HEK293 (cell line): ENCODE results near the gene NCOR2.
A peak's percentile ranks its signal among the peaks of the same experiment; 100 is the strongest.

Experiments used
- FEZF1 ChIP-seq: fragments of 450-650 bp; formaldehyde crosslinking; IDR thresholded peaks from 2 replicates; pipeline ENCODE4 v1.5.1; 2016; ENCODE audit warnings: missing biosample characterization, missing genetic modification characterization
- REPIN1 ChIP-seq: fragments of 450-650 bp; formaldehyde crosslinking; IDR thresholded peaks from 2 replicates; pipeline ENCODE4 v1.5.1; 2017; ENCODE audit warnings: missing biosample characterization, missing genetic modification characterization, low read depth
- TRIM28 ChIP-seq: IDR thresholded peaks from 2 replicates; pipeline ENCODE4 v1.6.1; 2011; ENCODE audit warnings: low read length, control low read depth, borderline replicate concordance
- ZBTB17 ChIP-seq: fragments of 450-650 bp; formaldehyde crosslinking; IDR thresholded peaks from 2 replicates; pipeline ENCODE4 v1.5.1; 2016; ENCODE audit warnings: missing biosample characterization, missing genetic modification characterization
- ZBTB8A ChIP-seq: fragments of 450-650 bp; formaldehyde crosslinking; IDR thresholded peaks from 2 replicates; pipeline ENCODE4 v1.5.1; 2016; ENCODE audit warnings: missing biosample characterization, missing genetic modification characterization
- ZFP69B ChIP-seq: fragments of 450-650 bp; formaldehyde crosslinking; IDR thresholded peaks from 2 replicates; pipeline ENCODE4 v1.5.1; 2016; ENCODE audit warnings: missing biosample characterization, missing genetic modification characterization
- ZIC2 ChIP-seq: fragments of 450-650 bp; formaldehyde crosslinking; IDR thresholded peaks from 2 replicates; pipeline ENCODE4 v1.5.1; 2016; ENCODE audit warnings: missing biosample characterization, missing genetic modification characterization
- ZNF114 ChIP-seq: fragments of 450-650 bp; formaldehyde crosslinking; IDR thresholded peaks from 2 replicates; pipeline ENCODE4 v1.5.0; 2017; ENCODE audit warnings: missing biosample characterization, missing genetic modification characterization
- ZNF157 ChIP-seq: fragments of 450-650 bp; formaldehyde crosslinking; IDR thresholded peaks from 2 replicates; pipeline ENCODE4 v1.5.1; 2016; ENCODE audit warnings: missing biosample characterization, missing genetic modification characterization
- ZNF18 ChIP-seq: fragments of 450-650 bp; formaldehyde crosslinking; IDR thresholded peaks from 2 replicates; pipeline ENCODE4 v1.5.1; 2016; ENCODE audit warnings: missing biosample characterization, missing genetic modification characterization
- ZNF324 ChIP-seq: fragments of 450-650 bp; formaldehyde crosslinking; IDR thresholded peaks from 2 replicates; pipeline ENCODE4 v1.5.1; 2016; ENCODE audit warnings: missing biosample characterization, missing genetic modification characterization
- ZNF398 ChIP-seq: fragments of 450-650 bp; formaldehyde crosslinking; IDR thresholded peaks from 2 replicates; pipeline ENCODE4 v1.5.1; 2017; ENCODE audit warnings: missing biosample characterization, missing genetic modification characterization
- ZNF423 ChIP-seq: fragments of 450-650 bp; formaldehyde crosslinking; IDR thresholded peaks from 2 replicates; pipeline ENCODE4 v1.5.1; 2016; ENCODE audit warnings: missing biosample characterization, missing genetic modification characterization
- ZNF510 ChIP-seq: fragments of 450-650 bp; formaldehyde crosslinking; IDR thresholded peaks from 2 replicates; pipeline ENCODE4 v1.5.1; 2018; ENCODE audit warnings: mild to moderate bottlenecking, missing genetic modification characterization, missing biosample characterization; ENCODE audit not compliant: insufficient replicate concordance
- ZNF561 ChIP-seq: fragments of 450-650 bp; IDR thresholded peaks from 2 replicates; pipeline ENCODE4 v1.5.1; 2018; ENCODE audit warnings: missing biosample characterization, missing genetic modification characterization, borderline replicate concordance
- ZNF660 ChIP-seq: fragments of 450-650 bp; IDR thresholded peaks from 2 replicates; pipeline ENCODE4 v1.5.1; 2018; ENCODE audit warnings: missing biosample characterization, mild to moderate bottlenecking, missing genetic modification characterization
- ZNF664 ChIP-seq: fragments of 450-650 bp; formaldehyde crosslinking; IDR thresholded peaks from 2 replicates; pipeline ENCODE4 v1.5.1; 2016; ENCODE audit warnings: missing biosample characterization, missing genetic modification characterization
- ZNF747 ChIP-seq: fragments of 450-650 bp; formaldehyde crosslinking; IDR thresholded peaks from 2 replicates; pipeline ENCODE4 v1.5.1; 2016; ENCODE audit warnings: missing biosample characterization, missing genetic modification characterization
- ZXDB ChIP-seq: fragments of 450-650 bp; formaldehyde crosslinking; IDR thresholded peaks from 2 replicates; pipeline ENCODE4 v1.5.1; 2016; ENCODE audit warnings: missing biosample characterization, missing genetic modification characterization
- TF ChIP-seq, protein P1 (sequence below): fragments of 450-650 bp; formaldehyde crosslinking; IDR thresholded peaks from 2 replicates; pipeline ENCODE4 v1.5.1; 2017; ENCODE audit warnings: missing biosample characterization, missing genetic modification characterization
- TF ChIP-seq, protein P2 (sequence below): fragments of 450-650 bp; formaldehyde crosslinking; optimal IDR thresholded peaks from 2 replicates; pipeline ENCODE3; 2016; ENCODE audit warnings: missing biosample characterization, mild to moderate bottlenecking, missing genetic modification characterization
- TF ChIP-seq, protein P3 (sequence below): fragments of 450-650 bp; formaldehyde crosslinking; IDR thresholded peaks from 2 replicates; pipeline ENCODE4 v1.5.1; 2017; ENCODE audit warnings: missing biosample characterization, missing genetic modification characterization
- TF ChIP-seq, protein P4 (sequence below): fragments of 450-650 bp; formaldehyde crosslinking; IDR thresholded peaks from 2 replicates; pipeline ENCODE4 v1.5.1; 2016; ENCODE audit warnings: missing biosample characterization, missing genetic modification characterization
- TF ChIP-seq, protein P5 (sequence below): fragments of 450-650 bp; formaldehyde crosslinking; IDR thresholded peaks from 2 replicates; pipeline ENCODE4 v1.5.1; 2016; ENCODE audit warnings: missing biosample characterization, missing genetic modification characterization, borderline replicate concordance
- TF ChIP-seq, protein P6 (sequence below): fragments of 450-650 bp; formaldehyde crosslinking; IDR thresholded peaks from 2 replicates; pipeline ENCODE4 v1.5.1; 2016; ENCODE audit warnings: missing biosample characterization, missing genetic modification characterization

The NCOR2 gene

GRCh38 chr12:124551268-124552144 lies 15.9 kb downstream of the NCOR2 start (continued):
- no peak for TF ChIP-seq ZFP69B (tag by site-specific recombination)
- TF ChIP-seq ZNF664 (tag by site-specific recombination) = no peak
- TF ChIP-seq, protein P1, sequence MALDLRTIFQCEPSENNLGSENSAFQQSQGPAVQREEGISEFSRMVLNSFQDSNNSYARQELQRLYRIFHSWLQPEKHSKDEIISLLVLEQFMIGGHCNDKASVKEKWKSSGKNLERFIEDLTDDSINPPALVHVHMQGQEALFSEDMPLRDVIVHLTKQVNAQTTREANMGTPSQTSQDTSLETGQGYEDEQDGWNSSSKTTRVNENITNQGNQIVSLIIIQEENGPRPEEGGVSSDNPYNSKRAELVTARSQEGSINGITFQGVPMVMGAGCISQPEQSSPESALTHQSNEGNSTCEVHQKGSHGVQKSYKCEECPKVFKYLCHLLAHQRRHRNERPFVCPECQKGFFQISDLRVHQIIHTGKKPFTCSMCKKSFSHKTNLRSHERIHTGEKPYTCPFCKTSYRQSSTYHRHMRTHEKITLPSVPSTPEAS (tag by site-specific recombination) = 0 out of 2 replicates have a peak, but pooled peaks have one; percentile 11
- TF ChIP-seq, protein P2, sequence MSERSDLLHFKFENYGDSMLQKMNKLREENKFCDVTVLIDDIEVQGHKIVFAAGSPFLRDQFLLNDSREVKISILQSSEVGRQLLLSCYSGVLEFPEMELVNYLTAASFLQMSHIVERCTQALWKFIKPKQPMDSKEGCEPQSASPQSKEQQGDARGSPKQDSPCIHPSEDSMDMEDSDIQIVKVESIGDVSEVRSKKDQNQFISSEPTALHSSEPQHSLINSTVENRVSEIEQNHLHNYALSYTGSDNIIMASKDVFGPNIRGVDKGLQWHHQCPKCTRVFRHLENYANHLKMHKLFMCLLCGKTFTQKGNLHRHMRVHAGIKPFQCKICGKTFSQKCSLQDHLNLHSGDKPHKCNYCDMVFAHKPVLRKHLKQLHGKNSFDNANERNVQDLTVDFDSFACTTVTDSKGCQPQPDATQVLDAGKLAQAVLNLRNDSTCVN = peak; percentile 33
- peak; percentile 80 for TF ChIP-seq ZNF660
- TF ChIP-seq, protein P3, sequence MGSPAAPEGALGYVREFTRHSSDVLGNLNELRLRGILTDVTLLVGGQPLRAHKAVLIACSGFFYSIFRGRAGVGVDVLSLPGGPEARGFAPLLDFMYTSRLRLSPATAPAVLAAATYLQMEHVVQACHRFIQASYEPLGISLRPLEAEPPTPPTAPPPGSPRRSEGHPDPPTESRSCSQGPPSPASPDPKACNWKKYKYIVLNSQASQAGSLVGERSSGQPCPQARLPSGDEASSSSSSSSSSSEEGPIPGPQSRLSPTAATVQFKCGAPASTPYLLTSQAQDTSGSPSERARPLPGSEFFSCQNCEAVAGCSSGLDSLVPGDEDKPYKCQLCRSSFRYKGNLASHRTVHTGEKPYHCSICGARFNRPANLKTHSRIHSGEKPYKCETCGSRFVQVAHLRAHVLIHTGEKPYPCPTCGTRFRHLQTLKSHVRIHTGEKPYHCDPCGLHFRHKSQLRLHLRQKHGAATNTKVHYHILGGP (tag by site-specific recombination) = no peak
- TF ChIP-seq, protein P4, sequence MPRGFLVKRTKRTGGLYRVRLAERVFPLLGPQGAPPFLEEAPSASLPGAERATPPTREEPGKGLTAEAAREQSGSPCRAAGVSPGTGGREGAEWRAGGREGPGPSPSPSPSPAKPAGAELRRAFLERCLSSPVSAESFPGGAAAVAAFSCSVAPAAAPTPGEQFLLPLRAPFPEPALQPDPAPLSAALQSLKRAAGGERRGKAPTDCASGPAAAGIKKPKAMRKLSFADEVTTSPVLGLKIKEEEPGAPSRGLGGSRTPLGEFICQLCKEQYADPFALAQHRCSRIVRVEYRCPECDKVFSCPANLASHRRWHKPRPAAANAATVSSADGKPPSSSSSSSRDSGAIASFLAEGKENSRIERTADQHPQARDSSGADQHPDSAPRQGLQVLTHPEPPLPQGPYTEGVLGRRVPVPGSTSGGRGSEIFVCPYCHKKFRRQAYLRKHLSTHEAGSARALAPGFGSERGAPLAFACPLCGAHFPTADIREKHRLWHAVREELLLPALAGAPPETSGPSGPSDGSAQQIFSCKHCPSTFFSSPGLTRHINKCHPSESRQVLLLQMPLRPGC (tag by site-specific recombination) = 0 out of 2 replicates have a peak, but pooled peaks have one; percentile 37
- TF ChIP-seq ZIC2 (tag by site-specific recombination) = peak; percentile 76
- TF ChIP-seq ZNF398 (tag by site-specific recombination) = peak; percentile 77; the same call in 1 of the 2 replicates
- no peak for TF ChIP-seq ZNF510 (tag by site-specific recombination)
- TF ChIP-seq REPIN1 (tag by site-specific recombination) = no peak
- TF ChIP-seq ZNF747 (tag by site-specific recombination) = no peak
- no peak for TF ChIP-seq ZNF157 (tag by site-specific recombination)
- TF ChIP-seq ZXDB (tag by site-specific recombination) = peak; percentile 79
- TF ChIP-seq ZBTB8A (tag by site-specific recombination) = peak; percentile 79
- peak; percentile 14; the same call in 1 of the 2 replicates for TF ChIP-seq ZNF324 (tag by site-specific recombination)
- 0 out of 2 replicates have a peak, but pooled peaks have one; percentile 44 for TF ChIP-seq ZNF18 (tag by site-specific recombination)
- peak; percentile 69 for TF ChIP-seq ZNF423
- TF ChIP-seq, protein P5, sequence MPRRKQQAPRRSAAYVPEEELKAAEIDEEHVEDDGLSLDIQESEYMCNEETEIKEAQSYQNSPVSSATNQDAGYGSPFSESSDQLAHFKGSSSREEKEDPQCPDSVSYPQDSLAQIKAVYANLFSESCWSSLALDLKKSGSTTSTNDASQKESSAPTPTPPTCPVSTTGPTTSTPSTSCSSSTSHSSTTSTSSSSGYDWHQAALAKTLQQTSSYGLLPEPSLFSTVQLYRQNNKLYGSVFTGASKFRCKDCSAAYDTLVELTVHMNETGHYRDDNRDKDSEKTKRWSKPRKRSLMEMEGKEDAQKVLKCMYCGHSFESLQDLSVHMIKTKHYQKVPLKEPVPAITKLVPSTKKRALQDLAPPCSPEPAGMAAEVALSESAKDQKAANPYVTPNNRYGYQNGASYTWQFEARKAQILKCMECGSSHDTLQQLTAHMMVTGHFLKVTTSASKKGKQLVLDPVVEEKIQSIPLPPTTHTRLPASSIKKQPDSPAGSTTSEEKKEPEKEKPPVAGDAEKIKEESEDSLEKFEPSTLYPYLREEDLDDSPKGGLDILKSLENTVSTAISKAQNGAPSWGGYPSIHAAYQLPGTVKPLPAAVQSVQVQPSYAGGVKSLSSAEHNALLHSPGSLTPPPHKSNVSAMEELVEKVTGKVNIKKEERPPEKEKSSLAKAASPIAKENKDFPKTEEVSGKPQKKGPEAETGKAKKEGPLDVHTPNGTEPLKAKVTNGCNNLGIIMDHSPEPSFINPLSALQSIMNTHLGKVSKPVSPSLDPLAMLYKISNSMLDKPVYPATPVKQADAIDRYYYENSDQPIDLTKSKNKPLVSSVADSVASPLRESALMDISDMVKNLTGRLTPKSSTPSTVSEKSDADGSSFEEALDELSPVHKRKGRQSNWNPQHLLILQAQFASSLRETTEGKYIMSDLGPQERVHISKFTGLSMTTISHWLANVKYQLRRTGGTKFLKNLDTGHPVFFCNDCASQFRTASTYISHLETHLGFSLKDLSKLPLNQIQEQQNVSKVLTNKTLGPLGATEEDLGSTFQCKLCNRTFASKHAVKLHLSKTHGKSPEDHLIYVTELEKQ = peak; percentile 44; the same call in 1 of the 2 replicates
- TF ChIP-seq ZNF114 (tag by site-specific recombination) = no peak
- TF ChIP-seq ZNF561 = peak; percentile 80
- peak; percentile 60 for TF ChIP-seq ZBTB17 (tag by site-specific recombination)
- TF ChIP-seq FEZF1 = peak; percentile 55
- TF ChIP-seq, protein P6, sequence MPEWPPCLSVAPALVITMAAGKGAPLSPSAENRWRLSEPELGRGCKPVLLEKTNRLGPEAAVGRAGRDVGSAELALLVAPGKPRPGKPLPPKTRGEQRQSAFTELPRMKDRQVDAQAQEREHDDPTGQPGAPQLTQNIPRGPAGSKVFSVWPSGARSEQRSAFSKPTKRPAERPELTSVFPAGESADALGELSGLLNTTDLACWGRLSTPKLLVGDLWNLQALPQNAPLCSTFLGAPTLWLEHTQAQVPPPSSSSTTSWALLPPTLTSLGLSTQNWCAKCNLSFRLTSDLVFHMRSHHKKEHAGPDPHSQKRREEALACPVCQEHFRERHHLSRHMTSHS (tag by site-specific recombination) = no peak
- no peak for TF ChIP-seq TRIM28
